SHP77 (cell line): Measurements from ENCODE around the gene ZNF280B.
A peak's percentile ranks its signal among the peaks of the same experiment; 100 is the strongest.
"Not testable (repeated sequence)": the region's sequence is repeated elsewhere in the genome, so short reads cannot be mapped to it uniquely, and the experiment has no call there.

Source experiments
- DNase-seq, 2 experiments: peaks; one replicate each; lab custom pipeline; 2025; lab: John Stamatoyannopoulos, UW

The ZNF280B gene

DNA sequence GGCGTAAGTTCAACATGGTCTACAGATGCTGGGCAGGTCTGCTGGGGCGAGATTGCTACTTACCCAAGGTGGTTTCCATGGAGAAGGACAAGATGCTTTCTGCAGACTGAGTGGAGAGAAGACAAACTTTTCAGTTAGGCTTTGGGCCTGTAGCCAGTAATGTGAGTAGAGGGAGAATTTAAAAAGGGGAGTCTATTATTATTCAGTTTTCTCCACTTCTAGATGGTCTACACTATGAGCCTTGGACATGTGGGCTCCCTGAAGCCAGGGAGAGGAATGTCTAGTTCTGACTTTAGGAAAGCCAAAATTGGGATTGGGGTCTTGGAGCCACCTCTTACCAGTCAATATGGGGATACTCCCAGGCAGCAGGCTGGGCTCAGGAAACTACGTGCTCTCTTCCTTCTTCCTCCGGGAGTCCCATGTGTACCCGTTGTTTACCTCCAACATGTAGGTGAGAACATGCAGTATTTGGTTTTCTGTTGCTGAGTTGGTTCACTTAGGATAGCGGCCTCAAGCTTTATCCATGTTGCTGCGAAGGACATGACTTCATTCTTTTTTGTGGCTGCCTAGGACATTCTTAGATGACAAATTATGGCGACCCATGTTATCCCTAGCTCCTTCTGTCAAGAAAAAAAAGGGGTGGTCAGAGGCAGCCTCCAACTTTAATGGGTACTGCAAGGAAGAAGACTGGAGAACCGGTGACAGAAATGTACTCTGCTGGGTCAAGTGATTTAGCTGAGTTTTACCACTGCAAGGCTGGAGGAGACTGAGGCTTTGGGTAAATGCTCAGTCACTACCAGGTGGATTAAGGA lies 26.3 kb upstream of the ZNF280B start:
- DNase-seq: no peak

DNA sequence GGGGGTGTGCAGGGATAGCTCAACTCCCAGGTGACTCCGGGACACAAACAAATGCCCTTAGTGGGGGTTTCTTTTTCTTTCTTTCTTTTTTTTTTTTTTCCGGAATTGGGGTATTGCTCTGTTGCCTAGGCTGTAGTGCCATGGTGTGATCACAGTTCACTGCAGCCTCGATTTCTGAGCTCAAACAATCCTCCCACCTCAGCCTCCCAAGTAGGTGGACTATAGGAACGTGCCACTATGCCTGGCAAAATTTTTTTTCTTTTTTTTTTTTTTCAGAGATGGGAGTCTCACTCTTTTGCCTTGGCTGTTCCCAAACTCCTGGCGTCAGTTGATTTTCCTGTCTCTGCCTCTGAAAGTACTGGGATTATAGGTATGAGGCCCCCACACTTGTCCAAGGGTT lies 25.3 kb upstream of the ZNF280B start:
- DNase-seq: no peak

DNA sequence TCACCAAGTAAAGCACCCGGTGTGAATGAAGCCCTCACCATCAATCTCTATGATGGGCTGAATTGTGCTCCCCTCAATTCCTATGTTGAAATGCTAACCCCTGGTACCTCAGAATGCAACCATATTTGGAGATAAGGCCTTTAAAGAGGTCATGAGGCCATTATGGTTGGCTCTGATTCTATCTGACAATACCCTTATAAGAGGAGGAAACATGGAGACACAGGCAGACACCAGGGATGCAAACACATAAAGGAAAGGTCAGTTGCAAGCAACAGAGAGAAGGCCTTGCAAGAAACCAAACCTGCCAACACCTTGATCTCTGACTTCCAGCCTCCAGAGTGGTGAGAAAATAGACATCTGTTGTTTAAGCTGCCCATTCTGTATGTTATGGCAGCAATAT lies 24.9 kb upstream of the ZNF280B start:
- DNase-seq: no peak

- DNase-seq: not testable (repeated sequence)
Measured at GRCh38 chr22:22532547-22533071, 24.1 kb upstream of the ZNF280B start.

- DNase-seq: no peak
Measured at GRCh38 chr22:22531770-22532546, 23.4 kb upstream of the ZNF280B start.

DNA sequence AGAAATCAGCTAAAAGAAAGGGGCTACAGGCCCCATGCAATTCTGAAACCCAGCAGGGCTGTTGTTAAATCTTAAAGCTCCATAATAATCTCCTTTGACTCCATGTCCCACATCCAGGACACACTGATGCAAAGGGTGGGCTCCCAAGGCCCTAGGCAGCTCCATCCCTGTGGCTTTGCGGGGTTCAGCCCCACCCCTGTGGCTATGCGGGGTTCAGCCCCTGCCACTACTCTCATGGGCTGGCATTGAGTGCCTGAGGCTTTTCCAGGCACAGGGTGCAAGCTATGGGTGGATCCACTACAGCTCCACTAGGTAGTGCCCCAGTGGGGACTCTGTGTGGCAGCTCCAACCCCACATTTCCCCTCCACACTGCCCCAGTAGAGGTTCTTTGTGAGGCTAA lies 20.2 kb upstream of the ZNF280B start:
- DNase-seq: no peak

DNA sequence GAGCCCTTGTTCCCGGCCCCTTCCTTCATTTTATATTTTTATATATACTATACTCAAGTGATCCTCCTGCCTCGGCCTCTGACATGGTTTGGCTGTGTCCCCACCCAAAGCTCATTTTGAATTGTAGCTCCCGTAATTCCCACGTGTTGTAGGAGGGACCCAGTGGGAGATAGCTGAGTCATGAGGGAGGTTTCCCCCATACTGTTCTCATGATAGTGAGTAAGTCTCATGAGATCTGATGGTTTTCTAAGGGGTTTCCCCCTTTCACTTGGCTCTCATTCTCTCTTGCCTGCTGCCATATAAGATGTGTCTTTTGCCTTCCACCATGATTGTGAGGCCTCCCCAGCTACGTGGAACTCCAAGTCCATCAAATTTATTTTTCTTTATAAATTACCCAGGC lies 18.8 kb upstream of the ZNF280B start:
- DNase-seq: no peak

GRCh38 chr22:22526125-22526912 lies 17.8 kb upstream of the ZNF280B start:
- no peak for DNase-seq

- DNase-seq: no peak
Measured at GRCh38 chr22:22523494-22523893, 15.0 kb upstream of the ZNF280B start.

- DNase-seq: no peak
Measured at GRCh38 chr22:22521631-22522030, 13.1 kb upstream of the ZNF280B start.

GRCh38 chr22:22520667-22521602 lies 12.4 kb upstream of the ZNF280B start:
- DNase-seq: no peak

- DNase-seq: no peak
Measured at GRCh38 chr22:22520020-22520656, 11.6 kb upstream of the ZNF280B start, which contains the start of gene ZNF280A. ZNF280A (minus strand) TSS chr22:22520270; CDS start chr22:22515630, 4,640 bp downstream.

DNA sequence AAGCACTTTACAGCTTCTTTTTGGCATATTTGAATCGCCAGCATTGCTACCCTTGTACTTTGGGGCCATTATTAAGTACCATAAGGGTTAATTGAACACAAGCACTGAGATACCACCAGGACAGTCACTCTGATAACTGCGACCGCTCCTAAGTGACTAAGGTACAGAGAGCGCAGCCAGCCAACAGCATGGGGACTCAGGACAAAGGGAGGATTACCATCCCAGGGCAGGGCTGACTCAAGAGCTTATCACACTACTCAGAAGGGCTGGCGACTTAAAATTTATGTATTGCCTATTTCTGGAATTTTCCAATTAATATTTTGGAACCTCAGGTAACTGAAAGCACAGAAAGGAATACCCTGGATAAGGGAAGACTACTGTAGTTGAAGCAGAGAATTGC lies 11.0 kb upstream of the ZNF280B start:
- no peak for DNase-seq

DNA sequence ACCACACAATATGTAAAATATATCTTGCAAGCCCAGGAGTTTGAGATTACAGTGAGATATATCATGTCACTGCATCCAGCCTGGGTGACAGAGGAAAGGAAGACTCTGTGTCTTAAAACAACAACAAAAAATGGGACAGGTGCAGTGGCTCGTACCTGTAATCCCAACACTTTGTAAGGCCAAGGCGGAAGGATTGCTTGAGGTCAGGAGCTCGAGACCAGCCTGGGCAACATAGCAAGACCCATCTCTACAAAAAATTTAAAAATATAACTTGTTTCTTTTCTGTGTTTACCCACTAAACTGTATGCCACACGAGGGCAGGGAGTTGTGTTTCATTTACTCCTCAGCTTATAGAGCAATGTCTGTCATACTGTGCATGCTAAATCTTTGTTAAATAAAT lies 8.4 kb upstream of the ZNF280B start:
- no peak for DNase-seq

DNA sequence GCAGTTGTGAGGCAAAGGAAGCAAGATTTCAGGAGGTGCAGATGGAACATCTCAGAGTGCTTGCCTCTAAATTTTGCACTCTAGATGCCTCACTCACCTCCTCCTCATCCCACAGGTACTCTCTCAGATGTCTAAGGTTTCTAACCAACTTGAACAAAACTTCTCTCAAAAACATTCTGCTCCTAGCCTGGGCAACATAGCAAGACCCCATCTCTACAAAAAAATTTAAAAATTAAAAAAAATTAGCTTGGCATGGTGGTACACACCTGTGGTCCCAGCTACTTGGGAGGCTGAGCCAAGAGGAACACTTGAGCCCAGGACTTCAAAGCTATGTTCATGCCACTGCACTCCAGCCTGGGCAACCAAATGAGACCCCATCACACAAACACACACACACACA lies 7.3 kb upstream of the ZNF280B start:
- DNase-seq: no peak

- peak in 1 of 2 experiments; percentile 3 for DNase-seq
Measured at GRCh38 chr22:22514431-22514830, 5.9 kb upstream of the ZNF280B start.

GRCh38 chr22:22513619-22514018 lies 5.1 kb upstream of the ZNF280B start:
- DNase-seq: no peak

- no peak for DNase-seq
Measured at GRCh38 chr22:22512951-22513350, 4.4 kb upstream of the ZNF280B start.

- not testable (repeated sequence) for DNase-seq
Measured at GRCh38 chr22:22510833-22511232, 2.3 kb upstream of the ZNF280B start.

DNA sequence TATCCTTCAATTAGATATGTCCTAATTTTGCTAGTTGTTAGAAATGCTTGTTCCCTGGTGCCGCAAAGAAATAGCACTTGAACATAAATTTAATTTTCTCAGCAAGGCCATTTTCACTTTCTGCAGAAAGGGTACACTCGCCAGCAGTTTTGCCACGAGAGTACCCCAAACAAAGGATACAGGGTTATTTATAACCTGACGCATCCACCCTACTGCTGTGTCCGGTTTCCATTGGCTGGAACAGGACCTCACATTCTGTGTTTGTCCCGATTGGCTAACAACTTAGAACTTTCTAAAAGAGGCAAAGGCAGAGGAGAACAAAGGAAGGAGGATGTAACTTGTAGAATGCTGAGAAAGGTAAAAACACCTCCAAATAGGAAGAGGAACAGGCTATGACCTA lies 1.4 kb upstream of the ZNF280B start:
- DNase-seq: not testable (repeated sequence)
